Inferior parietal cortex (tissue), 1 donor: ENCODE data around the gene SYT1.

Experiments used
- DNase-seq: peaks from one replicate; pipeline ENCODE4 v3.0.0-alpha.2; 2016; ENCODE audit errors: extremely low spot score

Gene SYT1

GRCh38 chr12:79217306-79217705 lies 352.7 kb downstream of the SYT1 start:
- DNase-seq, result no peak

GRCh38 chr12:79223210-79223609 lies 358.6 kb downstream of the SYT1 start:
- DNase-seq, result no peak

DNA sequence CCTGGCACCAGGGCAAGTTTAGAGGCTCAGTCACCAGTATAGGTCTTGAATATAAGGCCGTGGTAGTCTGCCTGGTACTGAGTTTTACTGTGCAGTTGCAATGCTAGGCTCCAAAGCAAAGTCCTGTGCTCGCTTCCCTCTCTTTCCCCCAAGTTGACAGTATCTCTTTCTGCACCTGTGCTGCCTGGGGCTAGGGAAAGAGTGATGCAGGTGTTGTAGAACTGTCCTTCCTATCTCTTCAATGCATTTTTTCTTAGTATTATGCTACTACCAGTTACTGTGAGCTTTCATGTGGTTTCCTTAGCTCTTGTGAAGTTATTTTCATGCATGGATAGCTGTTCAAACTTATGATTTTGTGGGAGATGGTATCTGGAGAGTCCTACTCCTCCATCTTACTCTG lies 359.2 kb downstream of the SYT1 start:
- no peak for DNase-seq

GRCh38 chr12:79227091-79227490 lies 362.5 kb downstream of the SYT1 start:
- no peak for DNase-seq

DNA sequence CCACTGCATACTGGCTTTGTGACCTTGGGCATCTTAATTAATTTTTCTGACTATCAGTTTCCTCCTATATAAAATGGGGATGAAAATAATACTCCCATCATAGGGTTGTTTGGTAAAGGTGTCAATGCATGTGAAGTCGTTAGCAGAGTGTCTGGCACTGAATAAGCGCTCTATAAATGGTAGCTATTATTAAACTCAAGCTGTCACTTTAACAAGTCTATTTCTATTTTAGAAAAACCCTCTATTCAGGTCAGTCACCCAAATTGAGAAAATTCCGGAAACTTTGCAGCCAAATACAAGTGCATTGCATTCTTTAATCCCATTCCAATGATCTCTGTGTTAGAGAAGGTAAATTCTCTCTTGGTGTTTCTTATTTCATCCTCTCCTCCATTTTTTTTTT lies 363.1 kb downstream of the SYT1 start:
- DNase-seq, result no peak

DNA sequence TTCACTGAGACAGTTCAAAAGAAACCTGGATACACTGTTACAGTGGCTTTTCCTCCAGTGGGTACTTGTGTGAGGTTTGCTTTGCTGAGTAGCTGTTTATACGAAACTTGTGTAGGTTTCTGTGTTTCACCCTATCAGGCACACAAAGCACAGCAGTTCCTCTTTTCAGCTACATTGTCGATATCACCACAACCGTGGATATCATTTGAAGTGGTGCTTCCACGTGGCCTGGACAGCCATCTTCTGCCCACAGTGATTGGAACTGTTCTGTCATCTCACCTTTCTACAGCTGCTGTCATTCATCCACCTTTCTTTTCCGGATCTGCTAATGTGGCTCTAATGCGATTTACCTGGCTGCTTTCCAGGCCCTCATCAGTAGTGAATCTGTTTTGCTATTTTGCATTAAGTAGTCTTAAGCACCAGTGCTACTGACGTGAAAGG lies 368.8 kb downstream of the SYT1 start:
- DNase-seq, result no peak

- no peak for DNase-seq
These were observed 372.3 kb downstream of the SYT1 start for GRCh38 chr12:79236920-79237319.

DNA sequence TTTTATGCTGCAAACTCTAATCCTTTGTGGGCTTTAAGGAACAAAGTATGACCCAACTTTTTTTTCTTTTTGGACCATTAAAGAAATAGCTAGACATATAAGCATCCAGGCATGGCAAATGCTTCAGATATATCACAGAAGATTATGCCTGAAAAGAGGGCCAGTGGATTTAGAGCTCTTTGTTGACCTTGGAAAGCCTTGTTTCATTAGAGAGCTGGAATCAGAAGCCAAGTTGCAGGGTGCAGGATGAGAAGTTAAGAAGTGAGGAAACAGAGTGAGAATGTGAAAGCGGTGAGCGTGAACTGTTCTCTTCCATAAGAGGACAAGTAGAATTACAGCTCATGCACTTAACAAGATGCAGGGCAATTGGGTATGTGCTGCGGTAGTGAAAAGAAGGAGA lies 373.7 kb downstream of the SYT1 start:
- no peak for DNase-seq

DNA sequence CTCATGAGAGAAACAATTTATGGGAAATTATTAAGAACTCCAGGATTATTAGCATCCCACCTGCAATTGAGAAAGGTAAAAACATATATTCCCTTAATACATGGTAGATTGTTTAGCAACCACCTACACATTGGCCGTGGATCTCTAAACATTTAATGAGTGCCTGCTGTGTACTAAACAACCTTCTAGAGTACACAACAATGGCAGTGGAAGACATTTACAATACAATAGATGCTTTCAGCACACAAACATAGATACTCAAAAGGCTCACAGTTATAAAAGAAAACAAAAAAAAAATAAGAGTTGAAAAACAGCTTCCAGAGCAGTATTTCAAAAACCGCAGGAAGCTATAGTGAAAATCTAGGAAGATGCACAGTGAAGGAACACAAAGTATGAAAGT lies 382.9 kb downstream of the SYT1 start:
- no peak for DNase-seq

DNA sequence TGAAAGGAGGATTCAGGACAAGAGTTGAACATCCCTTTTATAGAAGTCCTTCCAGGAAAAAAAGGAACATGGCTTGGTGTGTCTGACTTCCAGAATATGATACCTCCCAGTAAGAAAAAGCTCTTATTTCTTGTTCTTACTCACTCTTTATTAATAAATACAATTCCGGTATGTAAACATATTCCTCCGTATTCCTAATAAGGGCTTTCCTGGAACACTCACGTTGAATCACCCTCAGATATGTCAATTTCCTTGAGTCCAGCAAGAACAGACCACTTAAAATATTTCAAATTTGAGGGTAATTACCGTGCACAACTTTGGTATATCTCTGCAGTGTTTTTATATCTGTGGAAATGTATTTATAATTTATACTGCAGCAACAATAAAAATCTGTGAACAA lies 385.6 kb downstream of the SYT1 start:
- DNase-seq, result no peak

DNA sequence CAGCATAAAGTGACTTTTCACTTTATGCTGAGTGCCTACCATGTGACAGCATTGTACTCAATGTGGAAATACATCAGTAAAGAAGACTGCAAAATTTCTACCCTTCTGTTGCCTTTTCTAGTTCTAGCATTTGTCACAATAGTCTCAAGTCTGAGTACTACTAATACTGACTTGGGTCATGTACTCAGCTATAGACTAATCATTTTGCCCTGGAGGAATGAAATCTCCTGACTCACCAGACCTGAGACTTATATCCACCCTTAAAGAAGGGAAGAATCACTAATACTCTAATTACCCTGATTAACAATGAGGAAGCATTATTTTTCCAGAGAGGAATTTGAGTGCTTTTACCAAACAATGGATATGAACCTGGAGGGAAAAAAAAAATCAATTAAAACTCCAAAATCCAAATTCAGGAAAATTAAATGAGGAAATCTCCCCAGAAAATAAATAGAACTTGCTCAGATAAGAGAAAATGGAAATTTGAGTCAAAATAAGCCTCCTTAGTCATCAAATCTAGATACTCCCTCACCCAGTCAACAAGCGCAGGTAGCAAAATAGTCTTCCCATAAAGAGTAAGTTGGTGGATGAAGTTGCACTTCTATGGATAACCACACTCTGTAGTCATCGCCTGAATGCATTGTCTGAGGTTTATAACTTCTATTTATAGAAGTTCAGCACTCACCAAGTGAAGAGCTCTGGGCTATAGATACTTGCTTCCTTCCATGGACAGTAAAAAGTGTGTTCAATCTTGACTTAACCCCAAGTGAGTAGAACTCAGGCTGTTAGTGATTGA lies 386.6 kb downstream of the SYT1 start:
- no peak for DNase-seq

- DNase-seq, result no peak
These were observed 387.9 kb downstream of the SYT1 start for GRCh38 chr12:79252358-79253075.

DNA sequence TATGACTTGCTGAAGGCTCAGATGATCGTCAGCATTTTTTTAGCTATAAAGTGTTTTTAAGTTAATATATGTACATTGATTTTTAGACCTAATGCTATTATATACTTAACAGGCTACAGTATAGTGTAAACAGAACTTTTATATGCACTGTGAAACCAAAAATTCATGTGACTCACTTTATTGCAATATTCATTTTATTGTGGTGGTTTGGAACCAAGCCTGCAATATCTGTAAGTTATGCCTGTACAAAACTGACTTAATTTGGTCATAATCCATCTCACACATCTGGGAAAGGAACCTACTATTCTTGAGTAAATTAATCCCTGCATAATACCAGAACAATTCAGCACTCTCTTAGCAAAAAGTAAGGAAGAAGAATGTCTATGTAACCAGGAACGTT lies 390.7 kb downstream of the SYT1 start:
- no peak for DNase-seq

- no peak for DNase-seq
These were observed 396.3 kb downstream of the SYT1 start for GRCh38 chr12:79260923-79261322.

DNA sequence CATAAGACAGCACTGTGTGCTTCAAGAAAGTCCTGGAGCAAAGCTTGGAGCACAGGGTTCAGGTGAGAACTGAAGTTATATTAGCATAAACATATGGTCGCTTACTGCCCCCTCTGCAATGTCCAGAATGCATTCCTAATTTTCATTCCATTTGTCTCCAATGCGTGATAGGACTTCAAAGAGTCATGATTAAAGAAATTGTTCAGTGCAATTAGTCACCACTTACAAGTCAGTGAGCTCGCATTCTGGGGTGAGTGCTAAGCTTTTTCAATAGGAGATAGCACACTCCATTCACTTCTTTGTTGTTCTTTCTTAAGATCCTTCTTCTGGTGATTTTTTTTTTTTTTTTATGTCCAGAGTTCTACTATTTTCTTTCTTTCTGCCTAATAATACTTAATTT lies 398.4 kb downstream of the SYT1 start:
- no peak for DNase-seq

GRCh38 chr12:79266343-79267144 lies 402.0 kb downstream of the SYT1 start:
- no peak for DNase-seq

GRCh38 chr12:79267580-79267979 lies 403.0 kb downstream of the SYT1 start:
- DNase-seq, result no peak

- no peak for DNase-seq
These were observed 410.0 kb downstream of the SYT1 start for GRCh38 chr12:79274501-79275064.

DNA sequence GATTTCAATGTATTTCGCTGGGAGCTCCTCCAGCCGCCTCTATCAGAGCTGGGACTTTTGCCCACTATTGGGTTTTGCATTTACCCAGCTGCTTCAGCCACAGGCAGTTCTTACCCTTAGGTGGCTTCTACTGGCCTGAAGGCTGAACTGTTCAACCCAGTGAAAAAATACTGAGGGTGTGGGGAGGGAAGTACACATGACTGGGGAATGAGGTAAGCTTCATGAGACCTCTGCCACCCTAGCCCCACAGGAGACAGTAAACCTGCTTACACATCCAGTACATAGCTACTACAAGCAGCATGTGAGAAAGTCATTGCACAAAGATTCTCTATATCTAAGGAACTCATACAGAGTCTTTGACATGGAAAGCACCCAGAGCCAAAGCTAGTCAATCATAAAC lies 411.1 kb downstream of the SYT1 start:
- no peak for DNase-seq

DNA sequence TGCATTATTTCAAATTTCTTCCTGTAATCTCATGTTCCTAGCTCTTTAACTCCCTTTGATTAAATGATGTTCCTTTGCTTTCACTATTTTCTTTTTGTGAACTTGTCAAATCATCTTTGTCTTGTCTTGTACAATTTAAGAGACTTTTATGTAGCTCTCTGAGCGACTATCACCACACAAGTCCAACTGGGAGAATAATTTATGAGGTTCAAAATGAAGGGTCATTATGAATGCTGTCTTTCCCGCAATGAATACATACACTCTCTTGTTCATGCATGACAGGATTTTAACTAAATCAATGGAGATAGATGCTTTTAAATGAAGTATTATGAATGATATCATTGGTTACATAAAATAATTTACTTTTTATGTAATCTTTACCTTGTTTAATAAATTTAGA lies 418.8 kb downstream of the SYT1 start:
- no peak for DNase-seq

GRCh38 chr12:79288911-79289310 lies 424.3 kb downstream of the SYT1 start:
- no peak for DNase-seq

DNA sequence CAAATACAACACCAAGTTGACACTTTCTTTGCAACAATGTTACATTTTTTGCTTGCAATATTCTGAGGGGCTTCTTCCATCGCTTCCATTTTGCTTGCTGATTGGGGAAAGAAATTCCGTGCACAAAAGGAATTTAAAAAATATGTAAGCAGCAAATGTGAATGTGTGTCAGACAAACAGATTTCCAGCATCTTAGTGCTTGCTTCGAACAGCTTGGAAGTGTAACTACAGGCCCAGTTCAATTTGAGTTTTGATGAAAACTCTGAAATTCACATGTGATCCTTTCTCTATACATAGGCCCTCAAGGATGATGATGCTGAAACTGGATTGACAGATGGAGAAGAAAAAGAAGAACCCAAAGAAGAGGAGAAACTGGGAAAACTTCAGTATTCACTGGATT lies 427.1 kb downstream of the SYT1 start:
- DNase-seq, result no peak
